Skeletal muscle satellite cell (primary cell): ENCODE measurements around the gene PEX14.

ENCODE experiments used
- H3K27me3 ChIP-seq: 2 replicates; pipeline ENCODE4 v1.7.0; 2013; ENCODE audit warnings: low read length; ENCODE audit not compliant: control insufficient read depth, insufficient read depth
- H3K36me3 ChIP-seq: 2 replicates; pipeline ENCODE4 v1.7.0; 2013; ENCODE audit warnings: mild to moderate bottlenecking, control low read depth, low read length; ENCODE audit not compliant: insufficient read depth
- H3K4me1 ChIP-seq: 2 replicates; pipeline ENCODE4 v1.7.0; 2013; ENCODE audit warnings: low read length; ENCODE audit not compliant: control insufficient read depth, insufficient read depth
- H3K4me2 ChIP-seq: 2 replicates; pipeline ENCODE4 v1.7.0; 2013; ENCODE audit warnings: mild to moderate bottlenecking, low read length
- H3K4me3 ChIP-seq: 2 replicates; pipeline ENCODE4 v1.7.0; 2013; ENCODE audit warnings: low read length
- H3K9ac ChIP-seq: 2 replicates; pipeline ENCODE4 v1.7.0; 2013; ENCODE audit warnings: mild to moderate bottlenecking, low read depth, low read length, moderate library complexity
- H3K9me3 ChIP-seq: replicated peaks from 2 replicates; pipeline ENCODE4 v1.7.0; 2013; ENCODE audit warnings: mild to moderate bottlenecking, control low read depth, low read length

The PEX14 gene

DNA sequence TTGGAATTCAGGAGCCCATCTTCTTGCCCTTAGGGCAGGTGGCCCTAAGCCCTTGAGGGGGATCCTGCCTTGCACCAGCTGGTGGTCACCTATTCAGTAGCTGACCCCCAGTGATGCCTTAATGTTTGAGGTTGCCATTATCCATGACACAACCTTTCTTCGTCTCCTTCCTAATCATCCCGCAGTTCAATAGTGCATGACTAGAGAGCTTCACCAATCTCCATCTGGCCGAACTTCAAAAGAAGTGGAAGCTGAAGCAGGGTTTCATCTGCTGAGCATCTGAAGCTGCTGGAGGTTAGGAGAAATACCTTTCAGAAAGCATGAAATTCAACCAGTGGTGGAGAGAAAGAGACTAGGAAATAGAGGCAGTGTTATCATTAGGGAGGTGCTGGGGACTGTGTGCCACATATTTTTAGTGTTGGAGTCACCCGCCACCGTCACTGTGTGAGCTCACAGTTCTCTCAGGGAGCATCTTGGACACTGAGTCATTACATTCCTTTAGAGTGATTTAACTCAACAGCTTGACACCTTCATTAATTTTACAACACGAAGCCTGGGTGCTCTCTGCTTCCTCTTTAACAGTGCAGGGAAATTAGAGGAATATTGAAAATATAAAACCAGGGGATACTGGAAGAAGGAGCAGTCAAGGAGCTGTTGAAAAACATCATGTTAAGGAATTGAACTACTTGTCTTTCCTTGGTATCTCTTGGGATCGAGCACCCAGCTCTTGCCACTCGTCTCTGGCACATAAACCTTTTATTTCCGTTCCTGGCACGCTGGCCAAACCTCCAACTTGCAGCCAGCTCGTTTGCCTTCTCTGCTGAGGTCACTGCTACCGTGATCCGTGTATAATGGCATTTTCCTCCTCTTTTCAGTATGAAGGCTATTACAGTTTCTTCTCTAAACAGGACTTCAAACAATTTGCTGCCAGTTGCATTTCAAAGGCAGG lies 53.6 kb downstream of the PEX14 start:
- H3K4me3 ChIP-seq: peak overlapping the region; percentile 30
- H3K36me3 ChIP-seq: no peaks in the 10 kb centered on the region
- H3K9ac ChIP-seq: peak overlapping the region; percentile 58
- no peaks in the 10 kb centered on the region for H3K9me3 ChIP-seq
- no peaks in the 10 kb centered on the region for H3K27me3 ChIP-seq
- H3K4me2 ChIP-seq: peak overlapping the region; percentile 77
- peaks cover 30% of the 10 kb centered on the region for H3K4me1 ChIP-seq

DNA sequence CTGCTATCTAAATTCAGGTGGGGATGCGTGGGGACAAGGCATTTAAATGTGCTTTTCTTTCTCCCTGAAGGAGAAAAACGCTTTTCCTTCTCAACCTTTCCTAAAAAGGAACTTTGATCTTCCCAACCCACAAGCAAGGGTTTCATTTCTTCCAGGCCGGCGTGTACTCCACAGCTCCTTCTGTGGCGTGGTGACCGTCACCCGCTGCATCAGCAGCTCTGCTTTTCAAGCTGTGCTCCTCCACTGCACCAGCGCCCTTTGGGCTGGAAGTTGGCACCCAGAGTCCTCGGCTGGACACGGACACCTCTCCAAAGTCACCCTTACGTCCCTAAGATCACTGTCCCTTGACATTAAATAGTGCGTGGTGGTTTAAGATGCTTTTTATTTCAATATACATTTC lies 54.3 kb downstream of the PEX14 start:
- H3K27me3 ChIP-seq: no peaks in the 10 kb centered on the region
- peaks cover 30% of the 10 kb centered on the region for H3K4me1 ChIP-seq
- H3K9ac ChIP-seq: peak overlapping the region; percentile 50
- H3K4me2 ChIP-seq: peak overlapping the region; percentile 77
- H3K4me3 ChIP-seq: peak overlapping the region; percentile 30
- no peaks in the 10 kb centered on the region for H3K9me3 ChIP-seq
- H3K36me3 ChIP-seq: no peaks in the 10 kb centered on the region

GRCh38 chr1:10529765-10530164 lies 55.0 kb downstream of the PEX14 start:
- H3K4me2 ChIP-seq: no peak overlapping the region
- H3K27me3 ChIP-seq: no peaks in the 10 kb centered on the region
- no peaks in the 10 kb centered on the region for H3K9me3 ChIP-seq
- no peaks in the 10 kb centered on the region for H3K36me3 ChIP-seq
- H3K4me3 ChIP-seq: no peak overlapping the region
- H3K4me1 ChIP-seq: peaks cover 30% of the 10 kb centered on the region
- no peak overlapping the region for H3K9ac ChIP-seq

- no peaks in the 10 kb centered on the region for H3K9me3 ChIP-seq
- no peaks in the 10 kb centered on the region for H3K36me3 ChIP-seq
- no peak overlapping the region for H3K4me3 ChIP-seq
- no peak overlapping the region for H3K9ac ChIP-seq
- peaks cover 30% of the 10 kb centered on the region for H3K4me1 ChIP-seq
- H3K4me2 ChIP-seq: no peak overlapping the region
- H3K27me3 ChIP-seq: no peaks in the 10 kb centered on the region
Observed at GRCh38 chr1:10530281-10530740, 55.6 kb downstream of the PEX14 start.

GRCh38 chr1:10530756-10531495 lies 56.2 kb downstream of the PEX14 start:
- Histone ChIP-seq H3K9ac (no peak overlapping the region), H3K9me3 (no peaks in the 10 kb centered on the region), H3K4me1 (peaks cover 30% of the 10 kb centered on the region), H3K4me2 (no peak overlapping the region), H3K4me3 (no peak overlapping the region), H3K27me3 (no peaks in the 10 kb centered on the region), H3K36me3 (no peaks in the 10 kb centered on the region)

DNA sequence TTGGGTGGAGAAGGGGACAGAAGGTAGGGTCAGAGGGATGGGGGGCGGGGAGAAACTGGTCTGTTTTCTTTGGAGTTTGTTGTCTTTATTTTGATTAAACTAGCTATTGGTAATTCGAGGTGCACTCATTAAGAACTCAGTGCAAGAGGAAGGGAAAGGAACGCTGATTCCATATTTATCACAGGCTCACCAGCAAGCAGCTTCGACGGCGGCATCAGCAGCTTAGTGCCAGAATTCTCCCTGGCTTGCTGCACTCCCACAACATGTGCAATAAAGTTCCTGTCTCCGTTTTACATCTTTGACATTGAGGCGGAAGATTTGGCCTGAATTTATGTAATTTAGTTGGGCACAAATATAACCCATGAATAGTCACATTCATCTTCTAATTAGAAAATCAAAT lies 57.6 kb downstream of the PEX14 start:
- Histone ChIP-seq H3K4me1 (peaks cover 30% of the 10 kb centered on the region), H3K9ac (no peak overlapping the region), H3K4me2 (no peak overlapping the region), H3K36me3 (peaks cover 6% of the 10 kb centered on the region), H3K4me3 (no peak overlapping the region), H3K27me3 (no peaks in the 10 kb centered on the region), H3K9me3 (no peaks in the 10 kb centered on the region)

DNA sequence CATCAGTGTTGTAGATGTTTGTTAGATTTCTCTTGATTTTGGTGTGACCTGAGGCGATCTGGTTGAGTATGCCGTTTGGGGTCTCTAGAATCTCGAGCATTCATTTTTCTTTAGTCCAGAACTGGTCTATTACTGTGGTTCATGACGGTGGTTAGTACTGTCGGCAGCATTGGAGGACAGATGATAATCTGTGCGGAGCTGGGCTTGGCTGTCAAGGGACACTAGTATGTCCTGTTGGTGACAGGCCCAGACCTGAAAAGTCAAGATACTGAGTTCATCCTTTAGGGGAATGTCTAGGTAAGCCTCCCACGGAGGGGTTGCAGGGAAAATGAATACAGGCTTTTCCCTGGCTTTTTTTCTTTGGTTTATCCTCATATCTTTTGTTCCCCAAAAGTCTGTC lies 59.8 kb downstream of the PEX14 start:
- Histone ChIP-seq H3K4me3 (no peak overlapping the region), H3K36me3 (peaks cover 6% of the 10 kb centered on the region), H3K4me1 (peaks cover 12% of the 10 kb centered on the region), H3K9ac (no peak overlapping the region), H3K9me3 (no peaks in the 10 kb centered on the region), H3K4me2 (no peak overlapping the region), H3K27me3 (no peaks in the 10 kb centered on the region)

- Histone ChIP-seq H3K36me3 (peaks cover 6% of the 10 kb centered on the region), H3K4me3 (no peak overlapping the region), H3K9me3 (no peaks in the 10 kb centered on the region), H3K27me3 (no peaks in the 10 kb centered on the region), H3K4me1 (peaks cover 6% of the 10 kb centered on the region), H3K9ac (no peak overlapping the region), H3K4me2 (no peak overlapping the region)
Observed at GRCh38 chr1:10536133-10536770, 61.5 kb downstream of the PEX14 start.

DNA sequence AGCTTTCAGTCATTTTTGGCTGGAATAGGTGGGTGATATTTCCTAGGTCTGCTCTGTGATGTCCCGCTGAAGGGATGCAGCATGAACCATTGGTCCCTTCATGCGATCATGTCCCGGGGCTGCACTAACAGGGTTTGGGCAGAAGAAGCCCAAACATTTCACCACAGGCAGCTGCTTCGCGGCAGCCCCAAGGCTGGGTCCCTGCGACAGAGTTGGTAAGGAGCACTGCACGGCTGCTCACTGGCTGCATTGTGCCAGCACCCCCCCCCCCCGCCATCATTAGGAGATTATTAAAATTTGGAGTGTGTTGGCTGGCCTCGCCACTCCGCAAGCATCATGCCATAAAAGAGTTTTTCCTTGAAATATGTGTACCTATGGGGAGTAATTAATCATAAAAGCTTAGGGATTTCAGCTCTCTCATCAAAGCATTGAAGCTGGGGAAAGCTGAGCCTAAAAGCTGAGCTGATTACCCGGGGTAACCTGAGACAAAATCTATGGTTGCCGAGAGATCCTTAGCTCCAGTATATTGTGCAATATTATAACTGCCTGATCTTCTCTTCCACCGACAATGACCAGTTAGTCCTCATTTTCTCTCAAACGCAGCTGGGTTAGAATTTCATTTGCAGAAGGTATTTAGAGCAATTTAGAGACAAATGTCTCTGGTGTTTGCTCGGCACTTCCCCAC lies 62.5 kb downstream of the PEX14 start:
- H3K9me3 ChIP-seq: no peaks in the 10 kb centered on the region
- H3K4me1 ChIP-seq: peaks cover 6% of the 10 kb centered on the region
- no peaks in the 10 kb centered on the region for H3K27me3 ChIP-seq
- no peak overlapping the region for H3K4me3 ChIP-seq
- H3K36me3 ChIP-seq: peaks cover 12% of the 10 kb centered on the region
- no peak overlapping the region for H3K9ac ChIP-seq
- H3K4me2 ChIP-seq: no peak overlapping the region

- no peaks in the 10 kb centered on the region for H3K9me3 ChIP-seq
- peaks cover 6% of the 10 kb centered on the region for H3K4me1 ChIP-seq
- H3K27me3 ChIP-seq: no peaks in the 10 kb centered on the region
- H3K4me2 ChIP-seq: no peak overlapping the region
- H3K9ac ChIP-seq: no peak overlapping the region
- H3K4me3 ChIP-seq: no peak overlapping the region
- H3K36me3 ChIP-seq: peaks cover 13% of the 10 kb centered on the region
Observed at GRCh38 chr1:10538646-10539355, 64.1 kb downstream of the PEX14 start.
